Ovary (tissue), 3 donors: ENCODE data around the gene KRTAP12-1.

Source experiments
- CTCF ChIP-seq, 3 donors: fragments of 450-650 bp in 2 of 3; fragments of 200-600 bp in 1 of 3; IDR thresholded peaks; one replicate each; pipeline versions ENCODE4 v1.5.1 to v1.8.0; 2016 to 2022; ENCODE audit warnings: antibody characterized with exemption in 3 of 3, mild to moderate bottlenecking in 1 of 3
- EP300 ChIP-seq: sonication (generic); formaldehyde crosslinking; IDR thresholded peaks from one replicate; pipeline ENCODE4 v1.6.1; 2017; ENCODE audit warnings: antibody characterized with exemption
- POLR2A ChIP-seq: fragments of 450-650 bp; IDR thresholded peaks from one replicate; pipeline ENCODE4 v1.6.1; 2017; ENCODE audit warnings: antibody characterized with exemption, mild to moderate bottlenecking, moderate library complexity
- donor health status: DM: no; HTN: no; CAD: no.

- no peak for TF ChIP-seq CTCF (IDR thresholded peaks at IDR 0.05)
- TF ChIP-seq POLR2A: no peak
- no peak for TF ChIP-seq EP300
Measured at GRCh38 chr21:44701541-44701940, 19.6 kb upstream of the KRTAP12-1 start.
